ENCODE measurements around the gene POFUT1.

DNA sequence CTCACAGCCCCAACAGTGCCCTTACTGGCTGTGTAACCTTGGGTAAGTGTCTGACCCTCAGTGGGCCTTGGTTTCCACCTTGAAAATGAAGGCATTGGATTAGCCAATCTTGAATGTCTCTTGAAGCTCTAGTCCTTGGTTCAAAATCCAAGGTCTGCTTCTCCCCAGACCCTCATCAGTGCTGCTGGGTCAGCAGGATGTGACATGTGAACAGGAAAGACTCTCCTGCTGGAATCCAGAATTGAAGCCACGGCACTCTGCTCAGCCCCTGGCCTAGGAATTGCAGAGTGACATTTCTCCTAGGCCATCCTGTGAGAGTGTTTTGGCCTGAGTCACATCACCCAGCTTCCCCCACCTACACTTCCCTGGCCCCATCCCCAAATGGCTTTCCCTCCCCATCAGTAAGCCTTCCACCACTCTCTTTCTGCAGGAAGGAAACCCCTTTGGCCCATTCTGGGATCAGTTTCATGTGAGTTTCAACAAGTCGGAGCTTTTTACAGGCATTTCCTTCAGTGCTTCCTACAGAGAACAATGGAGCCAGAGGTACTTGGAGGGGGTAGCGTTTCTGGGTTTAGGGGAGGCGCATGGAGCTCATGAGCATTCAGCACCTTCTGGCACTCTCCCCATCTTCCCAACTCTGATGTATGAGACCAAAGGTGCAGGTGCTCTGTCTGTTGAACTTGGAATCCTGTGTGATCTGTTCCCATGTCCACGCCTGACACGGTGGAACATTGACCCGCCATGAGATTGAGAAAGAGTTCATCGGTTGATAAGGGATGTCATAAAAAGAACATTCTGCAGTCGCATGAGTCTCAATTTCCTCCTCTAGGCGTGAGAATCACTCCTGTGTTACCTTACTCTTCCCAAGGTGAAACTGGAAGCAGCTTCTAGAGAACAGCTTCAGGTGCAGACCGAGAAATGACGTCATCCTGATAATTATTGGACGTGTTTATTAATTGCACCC lies 8.8 kb downstream of the POFUT1 start:
- TF ChIP-seq EP300 (IDR thresholded peaks at IDR 0.05; ENCODE audit: borderline replicate concordance in 1 of 2, low read depth in 2 of 2, low read length in 2 of 2) (no peak), BRCA1 (IDR thresholded peaks at IDR 0.05; ENCODE audit: low read depth, low read length) (no peak), EZH2 (IDR thresholded peaks at IDR 0.05; ENCODE audit: low read depth, low read length, severe bottlenecking) (no peak), SP4 (IDR thresholded peaks at IDR 0.05; ENCODE audit: low read length) (no peak), SP1 (IDR thresholded peaks at IDR 0.05; ENCODE audit: low read depth, low read length) (no peak), RFX5 (IDR thresholded peaks at IDR 0.05; ENCODE audit: borderline replicate concordance, low read depth, low read length) (no peak)
